ENCODE results near the gene ARHGAP27.
"Not testable (repeated sequence)": the region's sequence is repeated elsewhere in the genome, so short reads cannot be mapped to it uniquely, and the experiment has no call there.

ARHGAP27 gene

DNA sequence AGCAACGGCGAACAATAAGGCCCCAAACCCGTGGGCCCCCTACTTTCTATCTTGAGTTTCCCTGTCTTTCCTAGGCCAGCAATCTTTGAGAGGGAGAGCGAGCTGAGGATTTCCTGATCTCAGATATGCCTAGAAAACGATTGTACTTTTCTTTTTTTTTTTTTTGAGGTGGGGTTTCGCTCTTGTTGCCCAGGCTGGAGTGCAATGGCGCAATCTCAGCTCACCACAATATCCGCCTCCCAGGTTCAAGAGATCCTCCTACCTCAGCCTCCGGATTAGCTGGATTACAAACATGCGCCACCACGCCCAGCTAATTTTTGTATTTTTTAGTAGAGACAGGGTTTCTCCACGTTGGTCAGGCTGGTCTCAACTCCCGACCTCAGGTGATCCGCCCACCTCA lies 15.0 kb upstream of the ARHGAP27 start:
- not testable (repeated sequence) for DNase-seq (ENCODE audit: low read depth in 2 of 2, low spot score in 1 of 2)

DNA sequence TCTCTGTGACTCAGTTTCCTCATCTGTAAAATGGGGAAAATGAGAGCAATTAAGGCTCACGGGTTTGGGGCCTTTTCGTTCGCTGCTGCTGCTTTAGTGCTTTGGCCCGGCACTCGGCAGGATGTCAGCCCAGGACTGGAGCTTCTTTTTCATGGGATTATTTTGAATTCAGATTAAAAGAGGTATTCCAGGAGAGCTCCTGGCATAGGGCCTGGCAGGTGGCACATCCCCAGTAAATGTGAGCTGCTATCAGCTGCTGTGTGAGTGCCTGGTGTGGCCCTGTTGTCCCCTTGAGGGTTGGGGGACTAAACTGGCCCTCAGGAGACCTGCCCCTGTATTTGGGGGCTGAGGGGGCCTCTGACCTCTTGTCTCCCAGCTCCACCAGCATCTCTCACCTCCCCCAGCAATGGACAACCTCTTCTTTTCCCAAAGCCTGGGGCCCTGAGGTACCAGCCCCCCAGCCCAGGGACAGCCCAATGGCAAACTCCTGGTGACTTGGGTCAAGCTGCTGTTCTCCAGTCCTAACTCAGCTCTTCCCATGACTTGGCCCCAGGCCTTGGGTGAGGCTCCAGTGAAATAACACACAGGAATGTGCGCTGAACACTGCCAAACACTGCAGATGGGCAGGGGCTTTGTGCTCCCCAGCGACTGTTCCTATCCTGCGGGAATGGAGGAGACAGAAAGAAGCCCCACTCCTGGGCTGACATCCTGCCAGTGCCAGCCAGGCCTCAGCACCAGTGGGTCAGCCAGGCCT lies 14.4 kb upstream of the ARHGAP27 start:
- DNase-seq (ENCODE audit: low read depth in 2 of 2, low spot score in 1 of 2) = not testable (repeated sequence)

GRCh38 chr17:45445901-45446743 lies 13.5 kb upstream of the ARHGAP27 start:
- not testable (repeated sequence) for DNase-seq (ENCODE audit: low read depth in 2 of 2, low spot score in 1 of 2)

GRCh38 chr17:45444856-45445820 lies 12.5 kb upstream of the ARHGAP27 start:
- not testable (repeated sequence) for DNase-seq (ENCODE audit: low read depth in 2 of 2, low spot score in 1 of 2)

DNA sequence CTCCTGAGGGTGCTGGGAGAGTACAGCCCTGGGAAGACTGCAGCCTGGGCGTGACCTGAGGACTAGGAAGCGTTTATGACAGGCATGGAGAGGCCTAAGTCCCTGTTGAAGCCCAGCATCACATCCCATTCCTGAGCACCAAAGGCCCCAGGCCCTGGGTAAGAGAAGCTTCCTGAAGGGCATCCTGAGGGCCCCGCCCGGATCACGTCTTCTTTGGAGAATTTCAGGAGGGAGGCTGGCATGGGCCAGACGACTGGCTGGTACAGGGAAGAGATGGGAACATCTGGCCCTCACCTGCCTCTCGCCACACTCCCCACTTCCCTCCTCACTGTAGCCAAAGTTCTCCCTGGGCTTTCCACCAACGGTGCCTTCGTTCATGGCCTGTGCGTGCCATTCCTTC lies 11.6 kb upstream of the ARHGAP27 start:
- not testable (repeated sequence) for DNase-seq (ENCODE audit: low read depth in 2 of 2, low spot score in 1 of 2)

- DNase-seq (ENCODE audit: low read depth in 2 of 2, low spot score in 1 of 2) = not testable (repeated sequence)
Measured at GRCh38 chr17:45443371-45444260, 10.9 kb upstream of the ARHGAP27 start.

DNA sequence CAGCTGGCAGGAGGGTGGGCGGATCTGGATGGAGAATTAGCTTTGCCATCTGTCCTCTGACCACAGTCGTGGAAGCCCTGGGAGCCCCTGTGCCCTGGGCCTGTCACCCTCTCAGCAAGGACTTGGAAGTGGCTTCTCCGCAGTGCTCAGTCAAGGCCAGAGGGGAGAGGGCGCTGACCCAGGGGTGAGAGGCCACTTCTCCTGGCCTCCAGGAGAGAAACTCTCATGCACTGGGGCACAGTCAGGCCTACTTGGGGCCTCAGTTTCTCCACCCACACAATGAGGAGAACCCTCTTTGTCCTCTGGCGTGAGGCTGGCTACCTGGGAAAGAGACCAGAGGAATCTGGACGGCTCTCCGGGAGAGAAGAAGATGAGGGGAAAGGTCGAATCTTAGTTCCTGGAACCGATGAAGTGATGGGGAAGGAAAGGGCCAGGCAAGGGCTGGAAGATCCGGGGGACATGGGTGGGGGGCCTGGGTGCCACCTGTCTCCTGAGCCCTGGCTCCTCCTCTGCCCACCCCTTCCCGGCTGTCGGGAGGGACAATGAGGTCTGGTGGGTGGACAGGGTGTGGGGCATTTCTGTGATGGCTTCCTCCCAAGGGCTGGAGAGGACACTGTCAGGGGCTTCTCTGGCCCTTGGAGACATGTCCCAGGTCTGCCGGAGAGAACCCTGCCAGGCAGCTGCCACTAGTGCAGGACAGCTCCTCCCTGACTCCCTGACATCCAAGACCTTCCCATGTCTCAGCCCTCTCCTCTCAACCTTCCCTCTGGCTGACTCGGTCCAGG lies 9.0 kb upstream of the ARHGAP27 start:
- no peak for DNase-seq (ENCODE audit: low read depth in 2 of 2, low spot score in 1 of 2)

DNA sequence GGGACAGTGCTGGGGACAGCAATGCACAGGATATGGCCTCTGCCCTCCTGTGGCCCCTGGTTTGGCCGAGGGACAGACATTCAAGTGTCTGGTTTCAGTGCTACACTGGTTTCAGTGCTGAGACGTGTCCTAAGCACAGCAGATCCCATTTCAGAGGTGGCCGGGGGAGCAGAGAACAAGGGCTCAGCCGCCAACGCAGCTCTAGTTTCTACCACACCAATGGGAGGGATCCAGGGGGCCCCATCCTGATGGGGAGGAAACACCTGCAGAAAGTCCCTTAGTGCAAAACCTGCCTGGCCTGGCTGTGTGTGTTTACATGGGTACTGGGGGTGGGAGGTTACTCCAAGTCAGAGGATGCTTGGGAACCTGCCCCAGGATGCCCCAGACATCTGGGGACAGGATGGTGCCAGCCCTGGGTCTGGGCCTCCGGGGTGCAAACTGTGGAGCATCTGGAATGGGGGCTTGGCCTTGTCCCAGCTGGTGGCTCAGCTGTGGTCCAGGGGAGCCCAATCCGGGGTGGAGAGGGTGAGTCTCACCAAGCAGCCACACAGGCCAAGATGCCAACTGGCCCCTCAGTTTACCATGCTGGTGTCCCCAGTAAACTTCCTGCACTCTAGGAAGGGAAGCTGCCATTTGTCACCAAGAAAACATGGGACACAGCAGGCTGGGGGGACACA lies 8.3 kb upstream of the ARHGAP27 start:
- not testable (repeated sequence) for DNase-seq (ENCODE audit: low read depth in 2 of 2, low spot score in 1 of 2)

- no peak for DNase-seq (ENCODE audit: low read depth in 2 of 2, low spot score in 1 of 2)
Measured at GRCh38 chr17:45440161-45440778, 7.6 kb upstream of the ARHGAP27 start.

DNA sequence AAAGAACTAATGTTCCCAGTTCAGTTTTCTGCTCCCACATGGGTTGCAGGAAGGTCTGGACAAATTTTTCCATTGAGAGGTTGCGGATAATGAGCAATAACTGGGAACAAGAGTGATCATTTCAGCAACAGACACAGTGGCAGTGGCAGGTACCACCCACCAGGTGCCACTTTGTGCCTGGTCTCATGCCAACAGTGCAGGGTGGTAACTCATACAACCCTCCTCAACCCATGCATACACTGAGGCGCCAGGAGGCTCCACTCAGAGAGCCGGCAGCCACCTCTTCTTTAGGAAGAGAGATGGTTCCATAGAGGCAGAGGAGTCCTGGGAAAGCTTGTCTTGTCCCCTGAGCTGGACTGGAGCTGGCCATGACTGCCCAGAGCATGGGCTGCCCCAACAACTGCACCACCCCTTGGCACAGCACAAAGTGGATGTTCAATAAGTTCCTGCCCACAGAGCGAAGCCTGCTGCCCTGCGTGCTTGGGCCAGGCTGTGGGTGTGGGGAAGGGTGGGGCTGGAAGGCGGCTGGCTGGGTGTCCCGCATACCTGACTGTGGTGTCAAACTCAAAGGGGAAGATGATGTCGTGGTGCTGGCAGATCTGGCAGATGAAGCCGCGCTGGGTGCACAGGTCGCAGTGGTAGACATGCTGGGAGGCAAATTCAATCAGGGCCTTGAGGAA lies 6.4 kb upstream of the ARHGAP27 start:
- no peak for DNase-seq (ENCODE audit: low read depth in 2 of 2, low spot score in 1 of 2)

DNA sequence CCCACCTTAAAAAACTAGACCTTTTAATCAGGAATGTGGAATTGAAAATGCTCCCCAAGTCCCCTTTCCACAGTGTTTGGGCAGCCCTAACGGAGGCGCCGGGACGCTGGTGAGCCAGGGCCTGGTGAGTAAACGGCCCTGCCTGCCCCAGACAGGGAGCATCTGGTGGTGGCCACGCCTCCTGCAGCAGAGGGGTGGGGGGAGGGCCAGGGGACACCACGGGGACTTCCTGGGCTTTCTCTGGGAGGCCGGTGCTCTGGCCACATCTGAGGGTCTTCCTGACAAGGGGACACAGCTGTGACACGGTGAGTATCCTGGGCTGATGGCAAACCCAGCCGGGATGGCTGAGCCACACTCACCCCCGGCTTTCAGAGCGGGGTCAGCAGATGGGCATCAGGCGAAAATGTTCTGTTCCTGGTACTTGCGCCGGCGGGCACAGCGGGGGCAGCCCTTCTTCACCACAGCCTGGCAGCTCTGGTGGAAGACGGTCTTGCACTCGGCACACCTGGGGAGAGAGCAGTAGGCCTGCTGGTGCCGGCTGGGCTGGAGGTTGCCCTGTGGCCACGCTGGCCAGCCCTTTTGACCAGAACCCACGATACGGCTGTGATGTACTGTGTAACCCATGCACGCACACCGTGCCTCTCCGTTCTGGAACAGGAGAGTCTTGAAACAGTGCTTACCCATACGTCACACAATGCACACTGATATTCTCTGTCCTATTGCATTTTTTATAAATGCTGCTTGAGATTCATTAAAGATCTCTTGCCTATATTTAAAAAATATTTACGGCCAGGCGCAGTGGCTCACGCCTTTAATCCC lies 5.0 kb upstream of the ARHGAP27 start:
- DNase-seq (ENCODE audit: low read depth in 2 of 2, low spot score in 1 of 2) = no peak

DNA sequence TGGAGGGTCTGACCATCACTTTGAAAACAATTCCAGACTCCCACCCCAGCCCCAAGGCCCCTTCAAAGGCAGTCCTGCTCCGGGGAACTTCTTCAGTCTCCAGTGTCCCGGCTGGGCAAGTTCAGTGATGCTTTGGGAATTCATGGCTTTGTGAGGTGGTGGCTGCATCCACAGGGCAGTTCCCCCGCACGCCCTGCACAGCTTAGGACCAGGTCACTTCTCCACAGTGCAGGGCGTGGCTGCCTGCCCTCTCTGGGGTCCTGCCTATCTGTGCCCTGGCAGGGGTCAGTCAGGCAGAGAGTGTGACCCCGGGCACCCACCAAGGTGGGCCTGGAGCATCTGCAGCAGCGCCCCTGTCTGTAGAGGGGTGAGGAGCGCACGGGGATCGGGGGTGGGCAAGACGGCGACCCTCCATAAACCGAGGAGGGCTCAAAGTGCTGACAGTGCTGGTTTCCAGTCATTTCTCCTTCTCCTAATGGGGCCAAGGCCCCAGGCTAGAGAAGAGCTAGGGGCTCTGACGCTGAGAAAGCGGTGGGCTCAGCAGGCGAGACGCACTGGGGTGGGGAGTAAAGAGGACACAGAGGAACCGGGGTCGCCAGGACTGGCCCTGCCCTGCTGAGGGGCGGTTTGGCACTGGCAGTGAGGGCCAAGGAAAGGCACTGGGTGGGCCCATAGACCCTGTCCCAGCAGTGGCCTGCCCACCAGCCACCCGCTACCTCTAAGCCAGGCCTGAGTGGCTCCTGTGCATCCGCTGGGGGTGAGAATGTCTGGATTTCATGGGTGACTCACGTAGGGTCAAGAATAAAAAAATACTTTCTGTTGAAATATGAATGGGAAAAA lies 4.2 kb upstream of the ARHGAP27 start:
- no peak for DNase-seq (ENCODE audit: low read depth in 2 of 2, low spot score in 1 of 2)

DNA sequence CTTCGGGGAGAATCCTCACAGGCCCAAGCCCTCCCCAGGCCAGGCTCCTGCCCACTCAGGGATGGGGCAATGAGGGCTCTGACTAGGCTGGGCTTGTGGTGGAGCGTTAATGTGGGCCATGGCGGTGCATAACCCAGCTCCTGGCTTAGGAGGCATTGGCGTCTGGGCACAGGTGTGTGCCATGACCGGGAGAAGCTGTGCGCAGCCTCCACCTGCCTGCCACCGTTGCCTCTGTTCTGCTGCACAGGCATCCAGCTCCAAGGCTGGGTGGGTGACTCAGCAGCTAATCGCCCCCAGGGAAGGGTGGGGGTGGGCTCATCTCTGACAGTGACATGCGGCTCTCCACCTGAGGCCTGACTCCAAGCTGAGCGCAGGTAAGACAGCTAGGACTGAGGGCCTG lies 3.5 kb upstream of the ARHGAP27 start:
- no peak for DNase-seq (ENCODE audit: low read depth in 2 of 2, low spot score in 1 of 2)

- DNase-seq (ENCODE audit: low read depth in 2 of 2, low spot score in 1 of 2) = no peak
Measured at GRCh38 chr17:45435481-45435880, 2.8 kb upstream of the ARHGAP27 start.

DNA sequence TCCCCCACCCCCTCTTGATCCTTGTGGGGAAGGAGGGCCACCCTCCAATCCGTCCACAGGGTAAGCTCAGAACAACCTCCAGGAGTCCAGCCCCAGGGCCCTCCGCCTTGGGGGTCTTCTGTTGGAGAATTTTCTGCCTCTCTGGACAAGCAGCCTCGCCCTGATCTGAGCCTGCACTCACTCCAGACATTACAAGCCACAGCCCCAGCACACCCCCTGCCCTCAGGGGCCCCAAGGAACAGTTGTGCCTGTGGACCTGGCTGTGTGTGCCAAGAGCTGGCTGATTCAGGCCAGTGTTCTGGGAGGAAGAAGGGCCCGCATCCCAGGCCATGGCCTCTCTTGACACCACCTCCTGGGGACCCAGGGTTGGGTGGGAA lies 477 bp upstream of the ARHGAP27 start:
- DNase-seq (ENCODE audit: low read depth in 2 of 2, low spot score in 1 of 2) = no peak
